AG09309 (cell line): Measurements from ENCODE around the gene COL9A3.
A peak's percentile ranks its signal among the peaks of the same experiment; 100 is the strongest.

Experiments
- DNase-seq: peaks from one replicate; pipeline ENCODE4 v3.0.0-alpha.2; 2010; ENCODE audit warnings: low read depth
- H3K4me3 ChIP-seq: 2 replicates; pipeline ENCODE4 v1.5.1; 2011; ENCODE audit warnings: mild to moderate bottlenecking, low read depth, low read length, moderate library complexity; ENCODE audit not compliant: control insufficient read depth
- CTCF ChIP-seq: IDR thresholded peaks from 2 replicates; pipeline ENCODE4 v1.5.1; 2011; ENCODE audit warnings: mild to moderate bottlenecking, low read depth, low read length, inconsistent platforms; ENCODE audit not compliant: insufficient read depth, control insufficient read depth; ENCODE audit errors: missing control alignments

The COL9A3 gene

GRCh38 chr20:62778601-62779416 is 38.0 kb upstream of the COL9A3 start:
- H3K4me3 ChIP-seq = no peak overlapping the region
- DNase-seq = no peak
- no peak for TF ChIP-seq CTCF

GRCh38 chr20:62779417-62779685 is 37.5 kb upstream of the COL9A3 start:
- no peak for DNase-seq
- no peak overlapping the region for H3K4me3 ChIP-seq
- TF ChIP-seq CTCF = no peak

GRCh38 chr20:62780204-62780603 is 36.6 kb upstream of the COL9A3 start:
- no peak overlapping the region for H3K4me3 ChIP-seq
- TF ChIP-seq CTCF = no peak
- DNase-seq = no peak

DNA sequence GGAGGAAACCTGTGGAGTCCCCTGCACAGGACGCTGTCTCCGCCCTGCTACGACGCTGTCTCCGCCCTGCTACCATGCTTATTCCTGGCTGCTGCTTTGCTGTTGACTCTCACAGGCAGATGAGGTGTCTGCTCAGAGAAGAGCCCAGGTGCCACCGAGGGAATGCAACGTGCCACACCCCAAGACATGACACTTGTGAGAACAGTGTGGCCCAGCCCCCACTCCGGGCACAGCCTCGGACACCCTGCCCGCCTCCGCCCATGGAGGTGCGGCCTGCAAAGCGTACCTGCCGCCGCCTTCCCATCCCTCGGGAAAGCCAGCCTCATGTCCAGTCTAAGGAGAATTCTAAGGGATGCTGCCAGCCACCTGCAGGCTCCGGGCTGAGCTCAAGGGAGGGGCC is 36.2 kb upstream of the COL9A3 start:
- no peak for DNase-seq
- TF ChIP-seq CTCF = no peak
- no peak overlapping the region for H3K4me3 ChIP-seq

DNA sequence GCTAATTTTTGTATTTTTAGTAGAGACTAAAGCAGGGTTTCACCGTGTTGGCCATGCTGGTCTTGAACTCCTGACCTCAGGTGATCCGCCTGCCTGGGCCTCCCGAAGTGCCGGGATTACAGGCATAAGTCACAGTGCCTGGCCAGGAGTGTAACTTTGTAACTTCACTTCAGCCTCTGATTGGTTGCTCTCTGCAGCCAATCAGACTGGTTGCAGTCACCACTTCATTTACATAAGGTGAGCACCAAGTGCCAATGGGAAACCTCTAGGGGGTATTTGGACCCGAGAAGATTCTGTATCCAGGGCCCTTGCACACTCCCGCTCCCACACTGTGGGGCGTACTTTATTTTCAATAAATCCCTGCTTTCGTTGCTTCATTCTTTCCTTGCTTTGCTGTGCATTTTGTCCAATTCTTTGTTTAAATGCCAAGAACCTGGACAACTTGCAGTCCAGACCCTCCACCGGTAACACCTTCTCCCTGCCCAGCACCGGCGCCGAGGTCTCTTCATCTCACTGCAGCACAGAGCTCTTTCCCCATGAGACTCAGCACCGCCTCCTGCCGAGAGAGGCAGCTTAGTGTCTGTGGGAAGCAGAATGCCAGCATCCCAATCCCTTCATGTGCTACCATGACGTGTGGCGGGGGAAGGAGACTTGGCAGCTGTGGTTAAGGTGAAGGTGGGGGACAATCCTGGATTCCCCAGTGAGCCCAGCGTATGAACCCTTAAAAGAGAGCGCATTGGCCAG is 34.5 kb upstream of the COL9A3 start:
- no peak for DNase-seq
- peak; percentile 14 for TF ChIP-seq CTCF
- no peak overlapping the region for H3K4me3 ChIP-seq

- no peak for DNase-seq
- H3K4me3 ChIP-seq = no peak overlapping the region
- TF ChIP-seq CTCF = no peak
These were observed 34.0 kb upstream of the COL9A3 start for GRCh38 chr20:62782893-62783278.

- DNase-seq = no peak
- TF ChIP-seq CTCF = no peak
- no peak overlapping the region for H3K4me3 ChIP-seq
These were observed 32.4 kb upstream of the COL9A3 start for GRCh38 chr20:62784497-62784896.
